ENCODE data around the gene BCAS1.

The BCAS1 gene

GRCh38 chr20:54107600-54108325, 37.4 kb upstream of the BCAS1 start:
- no peak for ATAC-seq
- TF ChIP-seq ARNTL (CRISPR knock-in tag; IDR thresholded peaks at IDR 0.05; ENCODE audit: borderline replicate concordance, low read depth) = no peak
- no peak for TF ChIP-seq RARB (CRISPR knock-in tag; IDR thresholded peaks at IDR 0.05)
- TF ChIP-seq ESRRG (CRISPR knock-in tag; IDR thresholded peaks at IDR 0.05) = no peak
- no peak for TF ChIP-seq TOX (CRISPR knock-in tag; IDR thresholded peaks at IDR 0.05; ENCODE audit: borderline replicate concordance)

GRCh38 chr20:54107181-54107580, 36.8 kb upstream of the BCAS1 start:
- ATAC-seq = no peak
- TF ChIP-seq ZNF8 (CRISPR knock-in tag; IDR thresholded peaks at IDR 0.05) = no peak
- no peak for TF ChIP-seq PATZ1 (CRISPR knock-in tag; IDR thresholded peaks at IDR 0.05; ENCODE audit: borderline replicate concordance)
- TF ChIP-seq ZNF70 (CRISPR knock-in tag; IDR thresholded peaks at IDR 0.05) = no peak
- no peak for TF ChIP-seq GLIS3 (CRISPR knock-in tag; IDR thresholded peaks at IDR 0.05)
- no peak for TF ChIP-seq ZFP30 (CRISPR knock-in tag; IDR thresholded peaks at IDR 0.05)
- TF ChIP-seq ISL1 (CRISPR knock-in tag; IDR thresholded peaks at IDR 0.05) = no peak
- TF ChIP-seq ZC3H10 (CRISPR knock-in tag; IDR thresholded peaks at IDR 0.05) = no peak
- TF ChIP-seq CSDC2 (CRISPR knock-in tag; IDR thresholded peaks at IDR 0.05) = no peak
- no peak for TF ChIP-seq PPARA (CRISPR knock-in tag; IDR thresholded peaks at IDR 0.05; ENCODE audit: borderline replicate concordance)
- TF ChIP-seq CSRNP3 (CRISPR knock-in tag; IDR thresholded peaks at IDR 0.05) = no peak
- no peak for TF ChIP-seq TSHZ2 (CRISPR knock-in tag; IDR thresholded peaks at IDR 0.05)
- no peak for TF ChIP-seq ESRRG (CRISPR knock-in tag; IDR thresholded peaks at IDR 0.05)
- TF ChIP-seq OSR1 (CRISPR knock-in tag; IDR thresholded peaks at IDR 0.05) = no peak
- TF ChIP-seq TOX (CRISPR knock-in tag; IDR thresholded peaks at IDR 0.05; ENCODE audit: borderline replicate concordance) = no peak
- no peak for TF ChIP-seq ZNF565 (CRISPR knock-in tag; conservative IDR thresholded peaks at IDR 0.05; ENCODE audit: low read depth)
- no peak for TF ChIP-seq ZFP3 (CRISPR knock-in tag; IDR thresholded peaks at IDR 0.05)
- TF ChIP-seq BACH2 (CRISPR knock-in tag; IDR thresholded peaks at IDR 0.05; ENCODE audit: borderline replicate concordance) = no peak
- no peak for TF ChIP-seq CREB5 (CRISPR knock-in tag; IDR thresholded peaks at IDR 0.05; ENCODE audit: low read depth)

GRCh38 chr20:54106162-54106561, 35.8 kb upstream of the BCAS1 start:
- TF ChIP-seq ZNF565 (CRISPR knock-in tag; conservative IDR thresholded peaks at IDR 0.05; ENCODE audit: low read depth) (no peak), TCF4 (CRISPR knock-in tag; IDR thresholded peaks at IDR 0.05; ENCODE audit: borderline replicate concordance) (no peak), ARNTL (CRISPR knock-in tag; IDR thresholded peaks at IDR 0.05; ENCODE audit: borderline replicate concordance, low read depth) (no peak), TSHZ2 (CRISPR knock-in tag; IDR thresholded peaks at IDR 0.05) (no peak)
- no peak for ATAC-seq
